Endothelial cell of hepatic sinusoid (primary cell): Measurements from ENCODE around the gene CCDC117.
"Not testable (repeated sequence)": the region's sequence is repeated elsewhere in the genome, so short reads cannot be mapped to it uniquely, and the experiment has no call there.

Experiments used
- in situ Hi-C: cut with HindIII; loops from 2 replicates; pipeline ENCODE4 v1.10.0; 2017; ENCODE audit warnings: low sequenced_read_pairs

The CCDC117 gene, protein sequence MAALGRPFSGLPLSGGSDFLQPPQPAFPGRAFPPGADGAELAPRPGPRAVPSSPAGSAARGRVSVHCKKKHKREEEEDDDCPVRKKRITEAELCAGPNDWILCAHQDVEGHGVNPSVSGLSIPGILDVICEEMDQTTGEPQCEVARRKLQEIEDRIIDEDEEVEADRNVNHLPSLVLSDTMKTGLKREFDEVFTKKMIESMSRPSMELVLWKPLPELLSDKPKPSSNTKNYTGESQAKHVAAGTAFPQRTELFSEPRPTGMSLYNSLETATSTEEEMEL

DNA sequence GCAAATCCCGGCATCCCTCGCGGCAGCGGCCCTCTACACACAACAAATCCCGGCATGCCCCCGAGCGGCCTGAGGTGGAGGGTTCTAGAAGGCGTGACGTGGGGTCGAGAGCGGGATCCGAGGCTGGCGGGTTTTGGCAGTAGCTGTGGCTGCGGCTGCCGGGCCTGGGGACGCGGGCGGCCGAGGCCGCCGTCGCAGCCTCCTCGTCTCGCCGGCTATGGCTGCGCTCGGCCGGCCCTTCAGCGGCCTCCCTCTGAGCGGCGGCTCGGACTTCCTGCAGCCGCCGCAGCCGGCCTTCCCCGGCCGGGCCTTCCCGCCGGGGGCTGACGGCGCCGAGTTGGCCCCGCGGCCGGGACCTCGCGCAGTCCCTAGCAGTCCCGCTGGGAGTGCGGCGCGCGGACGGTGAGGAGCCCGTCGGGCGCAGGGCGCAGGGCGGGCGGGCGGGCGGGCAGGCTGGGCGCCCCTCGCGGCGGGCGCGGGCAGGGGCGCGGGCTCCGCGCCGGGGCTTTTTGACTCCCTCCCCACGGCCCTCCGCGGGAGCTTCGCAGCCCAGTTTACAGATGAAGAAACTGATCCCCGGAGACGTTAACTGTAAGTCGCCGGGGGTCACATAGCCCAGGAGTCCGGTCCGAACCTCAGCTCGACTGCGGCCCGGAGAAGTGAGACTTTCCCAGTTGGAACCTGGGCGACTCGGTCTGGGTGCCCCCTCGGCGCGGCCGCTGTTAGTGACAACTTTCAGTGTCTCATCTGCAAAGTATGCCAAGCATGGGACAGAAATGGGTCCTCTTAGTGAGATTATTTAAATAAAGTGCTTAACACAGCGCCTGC lies at the start of gene CCDC117:
Gene CCDC117, plus strand, starts transcription at position 63 of the 828 bp plus-strand sequence. Its CDS starts 155 bp downstream, at position 218.
- in situ Hi-C loops: no loop called here

DNA sequence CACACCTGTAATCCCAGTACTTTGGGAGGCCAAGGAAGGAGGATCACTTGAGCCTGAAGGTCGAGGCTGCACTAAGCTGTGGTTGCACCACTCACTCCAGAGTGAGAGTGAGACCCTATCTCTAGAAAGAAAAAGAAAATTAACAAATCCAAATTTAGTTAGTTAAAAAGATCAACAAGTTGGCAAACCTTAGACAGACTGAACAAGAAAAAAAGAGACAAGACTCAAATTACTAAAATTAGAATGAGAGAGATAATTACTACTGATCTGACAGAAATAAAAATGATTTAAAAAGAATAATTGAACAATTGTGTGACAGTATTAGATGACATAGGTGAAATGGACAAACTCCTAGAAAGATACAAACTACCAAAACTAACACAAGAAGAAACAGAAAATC lies 44.5 kb upstream of the CCDC117 start:
- in situ Hi-C loops: no loop called here

DNA sequence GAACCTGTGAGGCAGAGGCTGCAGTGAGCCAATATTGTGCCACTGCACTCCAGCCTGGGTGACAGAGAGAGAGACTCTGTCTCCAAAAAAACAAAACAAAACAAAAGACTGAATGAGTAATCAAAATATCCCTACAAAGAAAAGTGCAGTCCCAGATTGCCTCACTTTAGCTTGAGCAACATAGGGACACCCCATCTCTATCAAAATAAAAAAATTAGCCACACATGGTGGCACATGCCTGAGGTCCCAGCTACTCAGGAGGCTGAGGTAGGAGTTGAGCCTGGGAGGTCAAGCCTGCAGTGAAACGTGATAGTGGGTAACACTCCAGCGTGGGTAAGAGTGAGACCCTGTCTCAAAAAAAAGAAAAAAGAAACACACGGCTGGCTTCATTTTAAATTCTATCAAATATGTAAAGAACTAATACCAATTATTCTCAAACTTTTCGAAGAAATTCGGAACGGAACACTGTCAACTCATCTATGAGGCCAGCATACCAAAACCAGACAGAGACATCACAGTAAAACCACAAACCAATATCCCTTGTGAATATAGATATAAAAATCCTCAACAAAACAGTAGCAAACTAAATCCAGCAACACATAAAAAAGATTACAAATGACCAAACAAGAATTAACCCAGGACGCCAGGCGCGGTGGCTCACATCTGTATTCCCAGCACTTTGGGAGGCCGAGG lies 43.7 kb upstream of the CCDC117 start:
- in situ Hi-C loops: no loop called here

DNA sequence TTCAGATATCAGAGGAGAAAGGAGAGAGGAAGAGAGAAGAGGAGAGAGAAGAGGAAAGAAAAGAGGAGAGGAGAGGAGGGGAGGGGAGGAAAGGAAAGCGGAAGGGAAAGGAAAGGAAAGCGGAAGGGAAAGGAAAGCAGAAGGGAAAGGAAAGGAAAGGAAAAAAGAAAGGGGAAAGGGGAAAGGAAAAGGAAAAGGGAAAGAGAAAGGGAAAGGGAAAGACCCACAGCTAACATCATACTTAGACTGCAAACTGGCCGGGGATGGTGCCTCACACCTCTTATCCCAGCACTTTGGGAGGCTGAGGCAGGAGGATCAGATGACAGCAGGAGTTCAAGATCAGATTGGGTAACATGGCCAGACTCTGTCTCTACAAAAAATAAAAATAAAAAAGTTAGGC lies 42.3 kb upstream of the CCDC117 start:
- in situ Hi-C loops: no loop called here

DNA sequence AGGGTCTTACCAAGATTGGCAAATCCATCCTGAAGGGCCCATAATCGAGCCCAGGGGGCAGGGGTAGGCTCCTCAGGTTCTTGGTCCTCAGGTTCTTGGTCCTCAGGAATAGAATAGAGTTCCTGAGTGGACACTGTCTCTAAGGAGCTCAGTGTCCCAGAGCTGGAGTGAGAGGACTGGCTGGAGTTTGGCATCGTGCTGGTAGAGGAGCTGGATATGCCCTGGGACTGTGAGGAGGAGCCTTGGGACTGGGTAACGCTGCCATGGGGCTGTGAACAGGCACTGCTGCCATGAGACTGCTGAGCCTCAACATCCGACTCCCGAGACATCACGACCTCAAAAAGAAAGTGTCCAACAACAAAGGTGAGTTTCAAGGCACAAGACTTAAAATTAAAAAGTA lies 38.1 kb upstream of the CCDC117 start:
- in situ Hi-C loops: no loop called here

DNA sequence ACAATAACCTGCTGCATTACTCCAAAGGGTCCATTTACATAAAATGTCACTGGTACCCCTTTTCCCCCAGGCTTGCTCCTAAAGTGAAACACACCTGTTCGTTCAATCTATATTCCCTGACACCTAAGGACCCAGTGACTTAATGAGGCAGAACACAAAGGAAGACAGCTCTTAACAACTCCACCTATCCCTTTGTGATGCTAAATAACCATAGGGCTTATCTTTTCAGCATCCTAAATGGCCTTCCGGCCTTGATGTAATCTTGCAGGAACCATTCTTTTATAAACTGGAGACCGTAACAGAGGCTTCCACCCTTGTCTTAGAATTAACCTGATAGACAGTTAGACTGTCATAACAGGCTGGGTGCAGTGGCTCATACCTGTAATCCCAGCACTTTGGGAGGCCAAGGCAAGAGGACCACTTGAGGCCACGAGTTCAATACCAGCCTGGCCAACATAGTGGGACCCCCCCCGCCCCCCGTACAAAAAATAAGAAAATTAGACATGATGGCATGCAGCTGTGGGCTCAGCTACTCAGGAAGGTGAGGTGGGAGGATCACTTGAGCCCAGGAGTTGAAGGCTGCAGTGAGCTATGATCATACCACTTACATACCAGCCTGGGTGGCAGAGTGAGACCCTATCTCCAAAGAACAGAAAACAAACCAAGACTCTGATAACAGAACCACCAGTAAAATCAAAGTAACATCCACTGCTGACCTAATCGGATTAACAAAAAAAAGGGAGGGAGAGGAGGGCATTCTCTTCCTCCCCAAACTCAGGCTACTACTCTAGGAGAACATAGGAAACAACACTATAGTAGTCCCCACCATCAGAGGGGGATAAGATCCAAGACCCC lies 36.0 kb upstream of the CCDC117 start:
- in situ Hi-C loops: no loop called here

DNA sequence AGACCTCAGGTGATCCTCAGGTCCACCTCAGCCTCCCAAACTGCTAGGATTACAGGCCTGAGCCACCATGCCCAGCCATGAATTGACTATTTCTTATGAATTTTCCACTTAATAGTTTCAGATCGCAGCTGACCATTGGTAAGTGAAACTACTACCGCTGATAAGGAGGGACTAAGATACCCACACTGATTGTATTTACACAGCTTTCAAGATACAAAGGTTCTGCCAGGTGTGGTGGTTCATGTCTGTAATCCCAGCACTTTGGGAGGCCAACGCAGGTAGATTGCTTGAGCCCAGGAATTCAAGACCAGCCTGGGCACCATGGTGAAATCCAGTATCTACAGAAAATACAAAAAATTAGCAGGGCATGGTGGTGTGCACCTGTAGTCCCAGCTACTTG lies 34.8 kb upstream of the CCDC117 start:
- in situ Hi-C loops: no loop called here

DNA sequence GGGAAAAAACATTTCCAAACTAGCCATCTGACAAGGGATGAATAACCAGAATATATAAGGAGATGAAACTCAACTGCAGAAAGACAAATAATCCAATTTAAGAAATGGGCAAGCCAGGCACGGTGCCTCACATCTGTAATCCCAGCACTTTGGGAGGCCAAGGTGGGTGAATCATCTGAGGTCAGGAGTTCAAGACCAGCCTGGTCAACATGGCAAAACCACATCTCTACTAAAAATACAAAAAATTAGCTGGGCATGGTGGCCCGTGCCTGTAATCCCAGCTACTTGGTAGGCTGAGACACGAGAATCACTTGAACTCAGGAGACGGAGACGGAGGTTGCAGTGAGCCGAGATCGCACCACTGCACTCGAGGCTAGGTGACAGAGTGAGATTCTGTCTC lies 33.6 kb upstream of the CCDC117 start:
- in situ Hi-C loops: not testable (repeated sequence)

DNA sequence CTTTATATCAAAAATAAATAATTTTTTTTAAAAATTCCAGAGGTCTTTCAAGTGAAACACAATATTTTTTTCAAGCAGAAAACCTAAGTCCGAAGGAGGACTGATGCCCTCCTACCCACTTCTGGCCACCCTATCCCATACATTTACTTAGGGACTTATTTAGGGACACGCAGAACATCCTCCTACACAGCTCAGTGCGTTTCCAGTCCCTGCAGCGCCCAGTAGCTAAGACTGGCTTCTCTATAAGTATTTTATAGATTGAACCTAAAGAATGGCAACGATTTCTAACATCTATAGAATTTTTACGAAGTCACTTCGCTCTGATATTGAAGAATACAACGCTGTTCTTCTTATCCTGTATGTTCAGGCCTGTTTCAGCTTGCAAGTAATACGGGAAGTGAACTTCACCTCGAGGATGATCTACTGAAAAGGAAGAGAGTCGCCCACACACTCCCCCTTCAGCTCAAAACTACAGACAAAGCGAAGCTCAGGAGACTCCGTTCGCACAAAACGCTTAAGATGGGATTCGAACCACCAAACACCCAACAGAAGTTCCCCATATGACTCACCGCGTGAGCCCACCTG lies 31.2 kb upstream of the CCDC117 start:
- in situ Hi-C loops: no loop called here

DNA sequence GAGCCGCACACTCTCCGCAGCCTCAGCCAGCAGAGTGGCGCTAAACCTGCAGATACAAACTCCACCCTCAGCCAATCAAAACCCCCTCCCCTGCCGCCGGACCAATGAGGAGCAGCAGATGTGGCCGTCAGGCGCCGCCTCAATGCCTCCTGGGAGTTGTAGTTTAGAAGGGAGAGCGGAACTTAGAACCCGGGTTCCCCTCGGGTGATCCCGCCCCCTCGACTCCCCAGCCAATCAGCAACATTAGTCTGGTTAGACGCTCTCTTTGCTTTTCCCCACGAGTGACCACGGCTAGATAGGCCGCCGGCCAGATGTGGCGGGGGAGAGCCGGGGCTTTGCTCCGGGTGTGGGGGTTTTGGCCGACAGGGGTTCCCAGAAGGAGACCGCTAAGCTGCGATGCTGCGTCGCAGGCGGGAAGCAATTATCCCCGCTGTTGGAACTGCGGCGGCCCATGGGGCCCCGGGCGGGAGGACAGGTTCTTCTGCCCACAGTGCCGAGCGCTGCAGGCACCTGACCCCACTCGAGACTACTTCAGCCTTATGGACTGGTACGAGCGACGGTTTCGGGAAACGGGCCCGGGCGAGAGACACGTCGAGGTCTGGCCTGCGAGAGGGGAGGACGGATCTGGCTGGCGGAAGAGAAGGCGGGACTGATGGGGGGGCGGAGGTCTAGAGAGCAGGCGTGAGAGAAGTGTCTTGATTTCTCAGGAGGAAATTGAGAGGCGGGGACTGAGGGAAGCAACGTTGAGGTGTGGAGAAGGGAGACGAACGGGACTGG lies 30.5 kb upstream of the CCDC117 start, which contains the start of the genes CHEK2 and HSCB:
Gene CHEK2, minus strand, starts transcription at position 36 of the 777 bp plus-strand sequence. CDS start 7,099 bp downstream, outside the sequence.
Gene HSCB, plus strand, starts transcription at position 255 of the 777 bp plus-strand sequence. Its CDS starts 57 bp downstream, at position 312.
- in situ Hi-C loops: no loop called here

DNA sequence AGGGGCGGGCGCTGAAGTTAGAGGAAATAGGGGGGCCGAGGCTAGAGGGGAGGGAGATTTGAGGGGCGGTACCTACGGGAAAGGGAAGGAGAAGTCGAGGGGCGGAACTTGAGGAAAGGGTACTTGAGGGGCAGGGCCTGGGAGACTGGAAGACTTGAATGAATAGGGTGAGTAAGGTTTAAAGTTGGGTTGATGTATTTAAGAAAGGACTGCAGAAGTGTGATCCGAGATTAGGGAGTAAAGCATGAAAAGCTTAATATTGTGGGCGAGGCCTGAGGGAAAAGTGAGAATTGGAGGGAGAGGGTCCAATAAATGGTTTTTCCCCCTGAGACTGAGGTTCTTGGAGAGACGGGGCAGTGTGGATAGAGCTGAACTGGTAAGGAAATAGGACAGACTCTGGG lies 29.9 kb upstream of the CCDC117 start:
- in situ Hi-C loops: no loop called here

DNA sequence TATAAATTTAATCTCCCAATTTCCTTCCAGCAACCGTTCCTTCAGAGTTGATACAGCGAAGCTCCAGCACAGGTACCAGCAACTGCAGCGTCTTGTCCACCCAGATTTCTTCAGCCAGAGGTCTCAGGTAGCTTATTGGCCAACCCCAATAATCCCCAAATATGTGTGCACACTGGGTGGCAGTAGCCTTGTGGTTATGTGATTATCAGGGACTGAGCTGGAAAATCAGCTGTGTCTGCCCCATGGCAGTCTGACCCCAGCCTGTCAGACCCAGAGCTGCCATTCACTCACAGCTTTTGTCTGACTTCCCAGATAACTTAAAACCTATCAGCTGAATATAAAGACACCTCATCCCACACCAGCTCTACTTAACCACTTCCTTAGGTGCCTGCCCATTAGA lies 28.6 kb upstream of the CCDC117 start:
- in situ Hi-C loops: no loop called here

DNA sequence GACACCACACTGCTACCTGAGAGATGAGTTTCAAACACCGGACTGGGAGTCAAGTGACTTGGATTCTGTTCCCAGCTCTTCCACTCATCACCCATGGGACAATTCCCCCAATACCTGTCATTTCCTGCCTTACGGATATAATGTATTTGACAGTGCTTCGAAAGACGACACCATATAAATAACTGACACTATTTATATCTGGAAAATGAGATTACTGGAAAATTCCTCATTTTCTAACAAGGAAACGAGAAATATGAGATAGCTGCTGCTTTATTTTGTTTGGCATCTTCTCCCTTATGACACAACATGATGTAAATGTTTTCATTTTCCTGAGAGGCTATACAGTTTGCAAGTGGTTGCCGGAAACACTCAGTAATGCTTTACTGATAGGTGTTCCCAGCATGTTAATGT lies 22.0 kb upstream of the CCDC117 start:
- in situ Hi-C loops: no loop called here

DNA sequence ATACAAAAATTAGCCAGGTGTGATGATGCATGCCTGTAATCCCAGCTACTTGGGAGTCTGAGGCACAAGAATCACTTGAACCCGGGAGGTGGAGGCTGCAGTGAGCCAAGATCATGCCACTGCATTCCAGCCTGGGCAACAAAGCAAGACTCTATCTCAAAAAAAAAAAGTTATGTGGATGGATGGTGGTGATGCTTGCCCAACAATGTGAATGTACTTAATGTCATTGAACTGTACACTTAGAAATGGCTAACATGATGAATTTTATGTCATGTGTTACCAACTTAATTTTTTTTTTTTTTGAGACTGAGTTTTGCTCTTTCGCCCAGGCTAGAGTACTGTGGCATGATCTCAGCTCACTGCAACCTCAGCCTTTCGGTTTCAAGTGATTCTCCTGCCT lies 18.0 kb upstream of the CCDC117 start:
- in situ Hi-C loops: not testable (repeated sequence)

DNA sequence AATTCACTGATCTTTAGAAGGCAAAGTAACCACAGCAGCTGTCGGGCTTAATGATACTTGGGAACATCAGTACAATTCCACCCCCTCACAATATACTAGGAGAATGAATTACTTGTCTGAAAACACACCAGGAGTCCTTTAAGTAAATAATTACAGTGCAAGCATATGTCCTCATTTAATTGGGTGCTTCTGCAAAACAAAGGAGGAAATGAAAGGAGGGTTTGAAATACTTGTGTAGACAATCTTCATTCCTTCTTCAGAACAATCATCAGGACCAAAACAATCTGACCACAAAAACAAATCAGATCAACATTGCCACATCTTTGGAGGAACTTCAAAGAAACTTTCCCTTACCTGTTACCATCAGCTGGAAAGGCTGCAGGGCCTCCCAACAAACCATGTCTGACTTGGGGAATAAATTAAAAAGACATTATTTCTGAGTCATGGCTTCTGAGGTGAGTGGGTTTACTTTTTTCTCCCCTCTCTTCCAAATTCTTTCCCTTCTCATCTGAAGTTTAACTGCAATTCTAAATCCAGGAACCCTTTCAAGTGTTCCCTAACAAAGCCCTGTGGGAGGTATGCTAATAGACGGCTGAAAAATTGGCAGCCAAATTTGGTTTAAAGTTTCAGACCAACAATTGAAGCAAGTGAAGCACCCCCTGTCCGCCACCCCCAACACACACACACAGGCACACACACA lies 12.5 kb upstream of the CCDC117 start:
- in situ Hi-C loops: no loop called here

DNA sequence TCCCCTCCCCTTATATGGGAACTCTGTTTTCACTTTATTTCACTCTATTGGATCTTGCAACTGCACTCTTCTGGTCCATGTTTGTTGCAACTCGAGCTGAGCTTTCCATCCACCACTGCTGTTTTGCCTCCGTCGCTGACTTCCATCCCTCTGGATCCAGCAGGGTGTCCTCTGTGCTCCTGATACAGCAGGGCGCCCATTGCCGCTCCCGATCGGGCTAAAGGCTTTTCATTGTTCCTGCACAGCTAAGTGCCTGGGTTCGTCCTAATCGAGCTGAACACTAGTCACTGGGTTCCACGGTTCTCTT lies 11.1 kb upstream of the CCDC117 start:
- in situ Hi-C loops: no loop called here

DNA sequence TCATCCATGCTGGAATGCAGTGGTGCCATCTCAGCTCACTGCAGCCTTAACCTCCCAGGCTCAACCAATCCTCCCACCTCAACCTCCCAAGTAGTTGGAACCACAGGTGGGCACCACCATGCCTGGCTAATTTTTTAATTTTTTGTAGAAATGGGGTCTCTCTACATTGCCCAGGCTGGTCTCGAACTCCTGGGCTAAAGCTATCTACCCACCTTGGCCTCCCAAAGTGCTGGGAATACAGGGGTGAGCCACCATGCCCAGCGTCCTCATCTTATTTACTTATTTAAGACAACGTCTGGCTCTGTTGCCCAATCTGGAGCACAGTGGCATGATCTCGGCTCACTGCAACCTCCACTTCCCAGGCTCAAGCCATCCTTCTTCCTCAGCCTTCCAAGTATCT lies 10.5 kb upstream of the CCDC117 start:
- in situ Hi-C loops: not testable (repeated sequence)

DNA sequence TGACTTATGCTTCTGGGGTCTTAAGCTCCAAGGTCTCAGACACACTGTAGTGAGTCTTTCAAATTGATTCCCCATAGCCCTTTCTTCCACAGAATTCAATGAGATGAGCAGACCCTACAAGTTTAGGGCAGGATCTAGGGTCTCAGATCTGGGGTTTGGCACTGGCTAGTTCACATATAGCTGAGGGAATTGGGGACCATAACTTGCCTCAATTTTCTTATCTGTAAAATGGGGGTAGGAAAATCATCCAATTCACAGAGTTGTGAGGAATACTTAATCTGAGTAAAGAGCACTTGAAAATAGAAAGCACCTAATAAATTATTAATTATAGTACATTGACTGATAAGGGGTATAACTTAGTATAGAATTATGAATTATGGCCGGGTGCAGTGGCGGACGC lies 5.9 kb upstream of the CCDC117 start:
- in situ Hi-C loops: no loop called here
